DLD1 (cell line): ENCODE results near the gene SLC23A2.
"Not testable (repeated sequence)": the region's sequence is repeated elsewhere in the genome, so short reads cannot be mapped to it uniquely, and the experiment has no call there.

Experiments
- in situ Hi-C: cut with HindIII; loops from 2 replicates; pipeline ENCODE4 v1.10.0; 2017; ENCODE audit warnings: low sequenced_read_pairs

Gene SLC23A2

GRCh38 chr20:5013682-5014447 is 12.6 kb upstream of the SLC23A2 start:
- in situ Hi-C loops: no loop called here

- in situ Hi-C loops: no loop called here
These were observed 7.4 kb upstream of the SLC23A2 start for GRCh38 chr20:5008759-5009158.

- in situ Hi-C loops: no loop called here
These were observed 4.0 kb upstream of the SLC23A2 start for GRCh38 chr20:5005326-5005725.

GRCh38 chr20:5004825-5005224 is 3.5 kb upstream of the SLC23A2 start:
- in situ Hi-C loops: not testable (repeated sequence)

GRCh38 chr20:5003626-5004025 is 2.3 kb upstream of the SLC23A2 start:
- in situ Hi-C loops: no loop called here

- in situ Hi-C loops: no loop called here
These were observed 735 bp upstream of the SLC23A2 start for GRCh38 chr20:5002077-5002413.

- in situ Hi-C loops: no loop called here
These were observed 792 bp downstream of the SLC23A2 start for GRCh38 chr20:5000263-5001173.

- in situ Hi-C loops: no loop called here
These were observed 1.5 kb downstream of the SLC23A2 start for GRCh38 chr20:4999788-5000187.

GRCh38 chr20:4998160-4998651 is 3.1 kb downstream of the SLC23A2 start:
- in situ Hi-C loops: no loop called here

GRCh38 chr20:4997222-4997621 is 4.1 kb downstream of the SLC23A2 start:
- in situ Hi-C loops: no loop called here

GRCh38 chr20:4989570-4989969 is 11.7 kb downstream of the SLC23A2 start:
- in situ Hi-C loops: no loop called here

GRCh38 chr20:4987130-4987529 is 14.2 kb downstream of the SLC23A2 start:
- in situ Hi-C loops: no loop called here

GRCh38 chr20:4985658-4986057 is 15.7 kb downstream of the SLC23A2 start:
- in situ Hi-C loops: no loop called here

GRCh38 chr20:4982281-4982680 is 19.0 kb downstream of the SLC23A2 start:
- in situ Hi-C loops: no loop called here

GRCh38 chr20:4979841-4980410 is 21.4 kb downstream of the SLC23A2 start:
- in situ Hi-C loops: no loop called here

- in situ Hi-C loops: no loop called here
These were observed 23.0 kb downstream of the SLC23A2 start for GRCh38 chr20:4978050-4978918.

- in situ Hi-C loops: not testable (repeated sequence)
These were observed 25.3 kb downstream of the SLC23A2 start for GRCh38 chr20:4976014-4976413.

- in situ Hi-C loops: no loop called here
These were observed 27.8 kb downstream of the SLC23A2 start for GRCh38 chr20:4973330-4974097.

GRCh38 chr20:4972506-4973251 is 28.6 kb downstream of the SLC23A2 start:
- in situ Hi-C loops: no loop called here
